Measurements from ENCODE around the gene PRR33.

Gene PRR33

GRCh38 chr11:1926156-1927025 is 34.7 kb upstream of the PRR33 start:
- Histone ChIP-seq H3K9ac (ENCODE audit: low read depth, low read length) (no peak overlapping the region), H2AFZ (ENCODE audit: low read depth, low read length) (no peak overlapping the region), H3K4me1 (ENCODE audit: insufficient read depth, low read length) (peaks cover 8% of the 10 kb centered on the region), H3K4me2 (ENCODE audit: insufficient read depth, low read length) (no peak overlapping the region), H4K20me1 (ENCODE audit: insufficient read depth, low read length) (no peaks in the 10 kb centered on the region), H3K9me3 (ENCODE audit: insufficient read depth, low read length, severe bottlenecking) (no peaks in the 10 kb centered on the region), H3K4me3 (ENCODE audit: low read depth in 1 of 2, low read length in 2 of 2) (no peak overlapping the region), H3K27me3 (ENCODE audit: insufficient read depth, low read length, poor library complexity) (no peaks in the 10 kb centered on the region), H3K27ac (ENCODE audit: low read length) (no peak overlapping the region), H3K36me3 (ENCODE audit: insufficient read depth, low read length) (no peaks in the 10 kb centered on the region), H3K79me2 (ENCODE audit: insufficient read depth, low read length) (no peaks in the 10 kb centered on the region)
- TF ChIP-seq CTCF (IDR thresholded peaks at IDR 0.05; ENCODE audit: borderline replicate concordance, extremely low read depth, low read length, poor library complexity, severe bottlenecking) (no peak), EZH2 (IDR thresholded peaks at IDR 0.05; ENCODE audit: borderline replicate concordance, low read depth, low read length, severe bottlenecking) (no peak)
- ATAC-seq (ENCODE audit: insufficient read depth, low read depth) (no peak), DNase-seq (no peak)

DNA sequence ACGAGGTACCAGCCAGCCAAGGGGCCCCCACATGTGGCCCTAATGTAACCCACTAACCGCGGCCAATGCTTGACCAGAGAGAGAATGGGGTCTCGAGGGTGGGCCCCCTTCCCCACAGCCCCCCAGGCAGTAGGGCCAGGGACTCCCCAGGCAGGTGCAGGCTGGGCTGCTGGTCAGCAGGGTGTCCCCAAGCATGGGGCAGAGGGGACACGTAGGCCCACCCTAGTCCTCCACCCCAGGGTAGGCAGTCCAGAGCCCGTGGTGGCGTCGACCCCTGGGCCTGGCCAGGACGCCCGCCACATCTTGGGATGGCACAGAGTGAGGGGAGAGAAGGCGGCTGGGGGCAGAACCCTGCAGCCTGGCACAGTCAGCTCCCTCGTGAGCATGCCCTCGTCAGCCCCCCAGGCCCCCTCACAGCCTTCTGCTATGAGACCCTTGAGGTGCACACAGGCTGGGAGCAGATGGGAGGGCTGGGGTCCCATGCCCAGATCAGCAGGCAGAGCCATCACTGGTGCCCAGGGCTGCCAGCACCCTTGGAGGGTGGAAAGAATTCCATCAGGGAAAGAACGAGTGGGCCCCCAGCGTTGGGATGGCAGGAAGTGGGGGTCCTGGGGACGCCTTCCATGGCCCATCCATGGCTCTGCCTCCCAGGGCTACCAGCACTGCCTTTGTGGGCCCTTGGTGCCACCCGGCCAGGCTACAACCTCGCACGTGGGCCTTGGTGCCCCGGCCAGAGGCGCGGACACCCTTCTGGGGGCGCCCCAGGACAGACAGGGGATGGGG is 33.9 kb upstream of the PRR33 start:
- Histone ChIP-seq H3K27me3 (ENCODE audit: insufficient read depth, low read length, poor library complexity) (no peaks in the 10 kb centered on the region), H3K9ac (ENCODE audit: low read depth, low read length) (no peak overlapping the region), H2AFZ (ENCODE audit: low read depth, low read length) (no peak overlapping the region), H3K4me3 (ENCODE audit: low read depth in 1 of 2, low read length in 2 of 2) (no peak overlapping the region), H3K27ac (ENCODE audit: low read length) (no peak overlapping the region), H3K9me3 (ENCODE audit: insufficient read depth, low read length, severe bottlenecking) (no peaks in the 10 kb centered on the region), H3K4me2 (ENCODE audit: insufficient read depth, low read length) (no peak overlapping the region), H4K20me1 (ENCODE audit: insufficient read depth, low read length) (no peaks in the 10 kb centered on the region), H3K4me1 (ENCODE audit: insufficient read depth, low read length) (peaks cover 8% of the 10 kb centered on the region), H3K79me2 (ENCODE audit: insufficient read depth, low read length) (no peaks in the 10 kb centered on the region), H3K36me3 (ENCODE audit: insufficient read depth, low read length) (no peaks in the 10 kb centered on the region)
- TF ChIP-seq EZH2 (IDR thresholded peaks at IDR 0.05; ENCODE audit: borderline replicate concordance, low read depth, low read length, severe bottlenecking), result no peak
- no peak for TF ChIP-seq CTCF (IDR thresholded peaks at IDR 0.05; ENCODE audit: borderline replicate concordance, extremely low read depth, low read length, poor library complexity, severe bottlenecking)
- no peak for DNase-seq
- no peak for ATAC-seq (ENCODE audit: insufficient read depth, low read depth)

GRCh38 chr11:1924646-1925372 is 33.1 kb upstream of the PRR33 start:
- Histone ChIP-seq H3K27ac (ENCODE audit: low read length) (no peak overlapping the region), H3K9me3 (ENCODE audit: insufficient read depth, low read length, severe bottlenecking) (no peaks in the 10 kb centered on the region), H3K4me3 (ENCODE audit: low read depth in 1 of 2, low read length in 2 of 2) (no peak overlapping the region), H3K79me2 (ENCODE audit: insufficient read depth, low read length) (no peaks in the 10 kb centered on the region), H3K4me2 (ENCODE audit: insufficient read depth, low read length) (no peak overlapping the region), H3K27me3 (ENCODE audit: insufficient read depth, low read length, poor library complexity) (no peaks in the 10 kb centered on the region), H3K4me1 (ENCODE audit: insufficient read depth, low read length) (peaks cover 8% of the 10 kb centered on the region), H3K9ac (ENCODE audit: low read depth, low read length) (no peak overlapping the region), H4K20me1 (ENCODE audit: insufficient read depth, low read length) (no peaks in the 10 kb centered on the region), H3K36me3 (ENCODE audit: insufficient read depth, low read length) (no peaks in the 10 kb centered on the region), H2AFZ (ENCODE audit: low read depth, low read length) (no peak overlapping the region)
- DNase-seq (no peak), ATAC-seq (ENCODE audit: insufficient read depth, low read depth) (no peak)
- TF ChIP-seq CTCF (IDR thresholded peaks at IDR 0.05; ENCODE audit: borderline replicate concordance, extremely low read depth, low read length, poor library complexity, severe bottlenecking) (no peak), EZH2 (IDR thresholded peaks at IDR 0.05; ENCODE audit: borderline replicate concordance, low read depth, low read length, severe bottlenecking) (no peak)

All from DND-41 (cell line).